Colonic mucosa (tissue), 4 donors: Measurements from ENCODE around the gene KCTD17. TPM values are rescaled to one million over a fixed set of nuclear protein-coding genes. Genes with fewer than 3 reads are reported as not detected.

Source experiments
- DNase-seq: peaks from one replicate; pipeline ENCODE4 v3.0.0-alpha.2; 2020
- H3K27ac ChIP-seq: fragments of 200-600 bp; one replicate; pipeline ENCODE4 v1.8.0; 2021
- H3K27me3 ChIP-seq: fragments of 200-600 bp; one replicate; pipeline ENCODE4 v1.8.0; 2021
- H3K36me3 ChIP-seq: fragments of 200-600 bp; one replicate; pipeline ENCODE4 v1.8.0; 2021
- H3K4me1 ChIP-seq: fragments of 200-600 bp; one replicate; pipeline ENCODE4 v1.8.0; 2021; ENCODE audit warnings: mild to moderate bottlenecking
- H3K4me3 ChIP-seq: fragments of 200-600 bp; one replicate; pipeline ENCODE4 v1.8.0; 2021
- H3K9ac ChIP-seq, 2 donors: one replicate each; pipeline ENCODE4 v1.7.0; 2013; ENCODE audit warnings: control low read depth in 2 of 2, low read depth in 2 of 2, low read length in 2 of 2
- H3K9me3 ChIP-seq: fragments of 200-600 bp; one replicate; pipeline ENCODE4 v1.8.0; 2021
- CTCF ChIP-seq: fragments of 200-600 bp; IDR thresholded peaks from one replicate; pipeline ENCODE4 v1.8.0; 2022; ENCODE audit warnings: antibody characterized with exemption, mild to moderate bottlenecking
- intact Hi-C: fragments of 100-400 bp; cut with DNase I; formaldehyde crosslinking; loops from one replicate; pipeline ENCODE4 v1.14.1; 2022
- total RNA-seq, 2 donors: library from RNA; stranded (reverse); fragmentation: NEBNext Ultra II Directional in 1 of 2; extraction: Animal tissue kit (Norgen Biotek cat#: 25700) in 1 of 2; gene quantifications; one replicate each; pipeline ENCODE4 v1.2.1, GENCODE V29; 2021
- donor health status: healthy.
- donor health status: DM: no; HTN: no; CAD: no.
- donor health status: DM: no; HTN: no; CAD: no.

Gene KCTD17
- total RNA-seq, 2 donors from 2014 or later: 25.4 to 39.9 TPM

DNA sequence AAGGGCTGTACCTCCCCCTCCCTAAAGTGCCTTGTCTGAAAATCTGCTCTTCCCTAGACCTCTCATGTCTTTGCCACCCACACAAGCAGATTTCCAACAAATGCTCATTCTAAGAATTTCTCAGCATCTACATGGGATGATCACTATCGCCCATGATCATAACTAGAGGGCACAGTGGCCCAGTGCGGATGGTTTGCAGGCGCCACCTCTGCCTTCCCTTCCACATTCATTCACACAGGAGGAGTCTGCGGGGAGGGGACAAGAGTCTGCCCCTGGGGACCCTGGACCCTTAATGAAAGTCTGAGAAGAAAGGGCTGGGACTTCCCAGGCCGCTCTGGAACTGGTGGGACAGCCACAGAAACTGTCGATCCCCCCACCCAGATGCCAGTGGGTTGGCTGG is 28.9 kb downstream of the KCTD17 start:
- Histone ChIP-seq H3K27ac (no peak overlapping the region), H3K36me3 (no peaks in the 10 kb centered on the region)
- intact Hi-C loops: no loop called here

GRCh38 chr22:37080838-37081237 is 29.3 kb downstream of the KCTD17 start:
- intact Hi-C loops: no loop called here
- no peaks in the 10 kb centered on the region for H3K27me3 ChIP-seq

More for the DNA sequence above, 28.9 kb downstream of the KCTD17 start:
- Histone ChIP-seq H3K4me3 (no peak overlapping the region), H3K9ac (no peak overlapping the region), H3K27me3 (no peaks in the 10 kb centered on the region), H3K9me3 (no peaks in the 10 kb centered on the region), H3K4me1 (no peaks in the 10 kb centered on the region)
- DNase-seq: no peak
- TF ChIP-seq CTCF: no peak

GRCh38 chr22:37082251-37082873 is 30.8 kb downstream of the KCTD17 start:
- H3K36me3 ChIP-seq: no peaks in the 10 kb centered on the region
- TF ChIP-seq CTCF: no peak
- intact Hi-C loops: no loop called here
- no peak overlapping the region for H3K9ac ChIP-seq
- H3K27ac ChIP-seq: no peak overlapping the region
- no peaks in the 10 kb centered on the region for H3K4me1 ChIP-seq
- DNase-seq: no peak
- H3K4me3 ChIP-seq: no peak overlapping the region
- H3K27me3 ChIP-seq: no peaks in the 10 kb centered on the region
- H3K9me3 ChIP-seq: no peaks in the 10 kb centered on the region

More at GRCh38 chr22:37080838-37081237, 29.3 kb downstream of the KCTD17 start:
- H3K4me1 ChIP-seq: no peaks in the 10 kb centered on the region
- TF ChIP-seq CTCF: no peak
- no peaks in the 10 kb centered on the region for H3K9me3 ChIP-seq
- no peak overlapping the region for H3K9ac ChIP-seq
- H3K4me3 ChIP-seq: no peak overlapping the region
- no peak for DNase-seq
- no peaks in the 10 kb centered on the region for H3K36me3 ChIP-seq
- H3K27ac ChIP-seq: no peak overlapping the region

DNA sequence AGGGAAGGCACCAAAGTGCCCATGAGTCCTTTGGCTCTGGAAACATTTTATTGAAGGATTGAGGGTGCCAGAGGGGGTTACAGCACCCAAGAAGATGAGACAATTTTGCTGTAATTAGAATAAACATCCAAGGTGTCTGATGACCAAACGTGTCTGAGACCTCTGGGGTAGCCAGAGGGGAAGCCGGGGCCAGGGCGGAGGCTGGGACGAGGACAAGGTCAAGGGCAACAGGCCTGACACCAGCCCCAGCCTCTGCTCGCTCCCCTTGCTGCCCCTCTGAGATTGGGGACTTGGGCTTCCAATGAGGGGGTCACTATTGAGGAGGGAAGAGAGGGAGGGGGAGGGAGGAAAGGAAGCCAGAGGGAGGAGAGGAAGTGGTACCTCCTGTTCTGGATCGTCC is 32.4 kb downstream of the KCTD17 start:
- intact Hi-C loops: no loop called here
- H3K36me3 ChIP-seq: no peaks in the 10 kb centered on the region
- TF ChIP-seq CTCF: no peak

GRCh38 chr22:37084385-37084784 is 32.8 kb downstream of the KCTD17 start:
- Histone ChIP-seq H3K27ac (no peak overlapping the region), H3K4me1 (no peaks in the 10 kb centered on the region), H3K27me3 (no peaks in the 10 kb centered on the region), H3K9ac (no peak overlapping the region), H3K4me3 (no peak overlapping the region), H3K36me3 (no peaks in the 10 kb centered on the region), H3K9me3 (no peaks in the 10 kb centered on the region)
- intact Hi-C loops: no loop called here
- no peak for TF ChIP-seq CTCF
- no peak for DNase-seq

More for the DNA sequence above, 32.4 kb downstream of the KCTD17 start:
- Histone ChIP-seq H3K9ac (no peak overlapping the region), H3K4me1 (no peaks in the 10 kb centered on the region), H3K9me3 (no peaks in the 10 kb centered on the region), H3K27ac (no peak overlapping the region), H3K4me3 (no peak overlapping the region), H3K27me3 (no peaks in the 10 kb centered on the region)
- DNase-seq: no peak
